HEK293 (cell line): Measurements from ENCODE around the gene BEGAIN.

Source experiments
- ATF2 ChIP-seq: fragments of 450-650 bp; formaldehyde crosslinking; IDR thresholded peaks from 2 replicates; pipeline ENCODE4 v1.5.1; 2016; ENCODE audit warnings: missing biosample characterization, missing genetic modification characterization, low read depth
- BCL11A ChIP-seq: fragments of 450-650 bp; formaldehyde crosslinking; IDR thresholded peaks from 2 replicates; pipeline ENCODE4 v1.5.1; 2016; ENCODE audit warnings: low read depth, missing biosample characterization, missing genetic modification characterization
- GFI1B ChIP-seq: fragments of 450-650 bp; formaldehyde crosslinking; IDR thresholded peaks from 2 replicates; pipeline ENCODE4 v1.5.1; 2016; ENCODE audit warnings: missing biosample characterization, missing genetic modification characterization
- GLI4 ChIP-seq: fragments of 450-650 bp; formaldehyde crosslinking; IDR thresholded peaks from 2 replicates; pipeline ENCODE4 v1.5.1; 2016; ENCODE audit warnings: missing biosample characterization, missing genetic modification characterization
- HOXC10 ChIP-seq: sonication (generic); formaldehyde crosslinking; IDR thresholded peaks from 2 replicates; pipeline ENCODE4 v1.8.1; 2023; ENCODE audit warnings: mild to moderate bottlenecking, missing genetic modification reagents
- KLF10 ChIP-seq: fragments of 450-650 bp; IDR thresholded peaks from 2 replicates; pipeline ENCODE4 v1.5.1; 2018; ENCODE audit warnings: missing biosample characterization, mild to moderate bottlenecking, missing genetic modification characterization
- KLF9 ChIP-seq: fragments of 450-650 bp; formaldehyde crosslinking; IDR thresholded peaks from 2 replicates; pipeline ENCODE4 v1.5.1; 2016; ENCODE audit warnings: missing biosample characterization, missing genetic modification characterization, low read depth
- OVOL3 ChIP-seq: fragments of 450-650 bp; formaldehyde crosslinking; IDR thresholded peaks from 2 replicates; pipeline ENCODE4 v1.5.1; 2016; ENCODE audit warnings: missing biosample characterization, missing genetic modification characterization
- SCRT1 ChIP-seq: fragments of 450-650 bp; formaldehyde crosslinking; IDR thresholded peaks from 2 replicates; pipeline ENCODE4 v1.5.1; 2016; ENCODE audit warnings: missing biosample characterization, missing genetic modification characterization, borderline replicate concordance
- TRIM28 ChIP-seq: IDR thresholded peaks from 2 replicates; pipeline ENCODE4 v1.6.1; 2011; ENCODE audit warnings: low read length, control low read depth, borderline replicate concordance
- WT1 ChIP-seq: fragments of 450-650 bp; formaldehyde crosslinking; IDR thresholded peaks from 2 replicates; pipeline ENCODE4 v1.5.1; 2016; ENCODE audit warnings: missing biosample characterization, missing genetic modification characterization
- YY1 ChIP-seq: fragments of 450-650 bp; formaldehyde crosslinking; IDR thresholded peaks from 2 replicates; pipeline ENCODE4 v1.5.1; 2018; ENCODE audit warnings: missing biosample characterization, missing genetic modification characterization
- ZBTB8A ChIP-seq: fragments of 450-650 bp; formaldehyde crosslinking; IDR thresholded peaks from 2 replicates; pipeline ENCODE4 v1.5.1; 2016; ENCODE audit warnings: missing biosample characterization, missing genetic modification characterization
- ZFP3 ChIP-seq: fragments of 450-650 bp; formaldehyde crosslinking; IDR thresholded peaks from 2 replicates; pipeline ENCODE4 v1.5.1; 2016; ENCODE audit warnings: low read depth, missing biosample characterization, missing genetic modification characterization
- ZNF114 ChIP-seq: fragments of 450-650 bp; formaldehyde crosslinking; IDR thresholded peaks from 2 replicates; pipeline ENCODE4 v1.5.0; 2017; ENCODE audit warnings: missing biosample characterization, missing genetic modification characterization
- ZNF169 ChIP-seq: fragments of 450-650 bp; formaldehyde crosslinking; IDR thresholded peaks from 2 replicates; pipeline ENCODE4 v1.5.1; 2016; ENCODE audit warnings: missing biosample characterization, missing genetic modification characterization
- ZNF18 ChIP-seq: fragments of 450-650 bp; formaldehyde crosslinking; IDR thresholded peaks from 2 replicates; pipeline ENCODE4 v1.5.1; 2016; ENCODE audit warnings: missing biosample characterization, missing genetic modification characterization
- ZNF184 ChIP-seq: fragments of 450-650 bp; IDR thresholded peaks from 2 replicates; pipeline ENCODE4 v1.5.1; 2018; ENCODE audit warnings: missing biosample characterization, mild to moderate bottlenecking, missing genetic modification characterization
- ZNF211 ChIP-seq: fragments of 450-650 bp; formaldehyde crosslinking; IDR thresholded peaks from 2 replicates; pipeline ENCODE4 v1.5.1; 2016; ENCODE audit warnings: low read depth, missing biosample characterization, missing genetic modification characterization
- ZNF239 ChIP-seq: fragments of 450-650 bp; formaldehyde crosslinking; IDR thresholded peaks from 2 replicates; pipeline ENCODE4 v1.5.1; 2016; ENCODE audit warnings: missing biosample characterization, missing genetic modification characterization
- ZNF24 ChIP-seq: fragments of 450-650 bp; formaldehyde crosslinking; IDR thresholded peaks from 2 replicates; pipeline ENCODE4 v1.5.1; 2016; ENCODE audit warnings: missing biosample characterization, missing genetic modification characterization
- ZNF266 ChIP-seq: fragments of 450-650 bp; formaldehyde crosslinking; IDR thresholded peaks from 2 replicates; pipeline ENCODE4 v1.5.1; 2016; ENCODE audit warnings: missing biosample characterization, missing genetic modification characterization, low read depth
- ZNF366 ChIP-seq: fragments of 450-650 bp; formaldehyde crosslinking; conservative IDR thresholded peaks from 2 replicates; pipeline ENCODE4 v1.5.1; 2016; ENCODE audit warnings: missing biosample characterization, missing genetic modification characterization
- ZNF423 ChIP-seq: fragments of 450-650 bp; formaldehyde crosslinking; IDR thresholded peaks from 2 replicates; pipeline ENCODE4 v1.5.1; 2016; ENCODE audit warnings: missing biosample characterization, missing genetic modification characterization
- ZNF514 ChIP-seq: fragments of 450-650 bp; formaldehyde crosslinking; IDR thresholded peaks from 2 replicates; pipeline ENCODE4 v1.5.1; 2016; ENCODE audit warnings: missing biosample characterization, missing genetic modification characterization
- ZNF549 ChIP-seq: fragments of 450-650 bp; IDR thresholded peaks from 2 replicates; pipeline ENCODE4 v1.5.1; 2018; ENCODE audit warnings: missing biosample characterization, missing genetic modification characterization, mild to moderate bottlenecking, inconsistent platforms, moderate library complexity
- ZNF555 ChIP-seq: fragments of 450-650 bp; formaldehyde crosslinking; conservative IDR thresholded peaks from 2 replicates; pipeline ENCODE4 v1.5.1; 2017; ENCODE audit warnings: missing biosample characterization, mild to moderate bottlenecking, missing genetic modification characterization, inconsistent platforms
- ZNF596 ChIP-seq: fragments of 450-650 bp; IDR thresholded peaks from 2 replicates; pipeline ENCODE4 v1.5.0; 2018; ENCODE audit warnings: missing biosample characterization, mild to moderate bottlenecking, missing genetic modification characterization, moderate library complexity
- ZNF704 ChIP-seq: fragments of 450-650 bp; formaldehyde crosslinking; IDR thresholded peaks from 2 replicates; pipeline ENCODE4 v1.5.1; 2016; ENCODE audit warnings: missing biosample characterization, missing genetic modification characterization
- ZNF707 ChIP-seq: fragments of 450-650 bp; formaldehyde crosslinking; IDR thresholded peaks from 2 replicates; pipeline ENCODE4 v1.5.1; 2016; ENCODE audit warnings: missing biosample characterization, missing genetic modification characterization
- ZNF785 ChIP-seq: fragments of 450-650 bp; formaldehyde crosslinking; IDR thresholded peaks from 2 replicates; pipeline ENCODE4 v1.5.1; 2016; ENCODE audit warnings: missing biosample characterization, missing genetic modification characterization
- ZSCAN30 ChIP-seq: fragments of 450-650 bp; IDR thresholded peaks from 2 replicates; pipeline ENCODE4 v1.5.1; 2018; ENCODE audit warnings: missing biosample characterization, mild to moderate bottlenecking, missing genetic modification characterization, moderate library complexity
- TF ChIP-seq, protein P1 (sequence below): fragments of 450-650 bp; formaldehyde crosslinking; IDR thresholded peaks from 2 replicates; pipeline ENCODE4 v1.5.1; 2016; ENCODE audit warnings: missing biosample characterization, missing genetic modification characterization
- TF ChIP-seq, protein P2 (sequence below): fragments of 450-650 bp; formaldehyde crosslinking; IDR thresholded peaks from 2 replicates; pipeline ENCODE4 v1.5.1; 2016; ENCODE audit warnings: missing biosample characterization, missing genetic modification characterization
- TF ChIP-seq, protein P3 (sequence below): fragments of 450-650 bp; formaldehyde crosslinking; IDR thresholded peaks from 2 replicates; pipeline ENCODE4 v1.5.1; 2016; ENCODE audit warnings: missing biosample characterization, missing genetic modification characterization

BEGAIN gene

DNA sequence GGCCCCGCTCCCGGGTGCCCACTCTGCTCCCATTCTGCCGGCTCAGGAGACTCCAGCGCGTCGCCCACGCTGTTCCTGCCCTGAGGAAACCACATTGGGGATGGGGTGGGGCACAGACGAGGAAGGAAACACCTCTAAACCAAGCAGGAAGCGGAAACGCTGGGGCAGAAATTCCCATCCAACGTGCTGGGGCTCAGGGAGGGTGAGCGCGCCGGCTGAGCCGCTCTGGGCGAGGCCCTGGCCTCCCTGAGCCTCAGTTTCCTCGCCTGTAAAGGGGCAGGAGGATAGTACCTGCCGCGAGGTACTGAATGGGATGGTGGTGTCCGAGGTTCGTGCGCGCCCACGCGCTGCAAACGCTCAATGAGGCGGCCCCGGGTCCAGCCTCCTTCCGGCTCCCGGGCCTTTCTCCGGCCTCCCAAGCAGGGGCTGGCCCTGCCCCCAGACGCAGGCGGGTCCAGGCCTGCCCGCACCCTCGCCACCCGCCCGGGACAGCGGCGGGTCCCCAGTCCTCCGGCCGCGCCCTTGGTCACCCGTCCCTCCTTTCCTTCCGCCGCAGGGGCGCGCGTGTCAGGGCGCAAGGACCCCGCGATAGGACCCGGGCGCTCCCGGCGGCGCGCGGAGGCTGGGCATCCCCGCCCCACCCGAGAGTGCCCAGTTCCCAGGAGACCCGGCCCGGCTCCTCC is 673 bp downstream of the BEGAIN start (continued):
- TF ChIP-seq ZNF211 (tag by site-specific recombination) (no peak), ZBTB8A (tag by site-specific recombination) (peak; percentile 85), ZNF266 (tag by site-specific recombination) (no peak), ATF2 (tag by site-specific recombination) (no peak), ZNF707 (tag by site-specific recombination) (no peak), KLF10 (peak; percentile 60; the same call in 1 of the 2 replicates), ZNF596 (tag by site-specific recombination) (no peak), ZNF514 (tag by site-specific recombination) (no peak), ZNF555 (tag by site-specific recombination) (no peak), ZNF785 (no peak), OVOL3 (tag by site-specific recombination) (no peak), BCL11A (tag by site-specific recombination) (0 out of 2 replicates have a peak, but pooled peaks have one; percentile 27), ZNF24 (tag by site-specific recombination) (no peak; the same call in 1 of the 2 replicates), ZNF114 (tag by site-specific recombination) (no peak), ZNF549 (tag by site-specific recombination) (no peak), ZNF18 (tag by site-specific recombination) (no peak), SCRT1 (tag by site-specific recombination) (no peak), ZNF423 (tag by site-specific recombination) (peak; percentile 58; the same call in 1 of the 2 replicates), TRIM28 (no peak), ZNF366 (no peak), GLI4 (tag by site-specific recombination) (no peak), ZNF704 (tag by site-specific recombination) (no peak), GFI1B (tag by site-specific recombination) (no peak), ZNF169 (no peak), YY1 (tag by site-specific recombination) (peak; percentile 32; the same call in 1 of the 2 replicates), KLF9 (tag by site-specific recombination) (no peak), WT1 (tag by site-specific recombination) (no peak; the same call in 1 of the 2 replicates), ZNF184 (0 out of 2 replicates have a peak, but pooled peaks have one; percentile 20), ZNF239 (no peak), ZFP3 (tag by site-specific recombination) (no peak), ZSCAN30 (peak; percentile 62; the same call in 1 of the 2 replicates), HOXC10 (CRISPR knock-in tag) (no peak)
- TF ChIP-seq, protein P1, sequence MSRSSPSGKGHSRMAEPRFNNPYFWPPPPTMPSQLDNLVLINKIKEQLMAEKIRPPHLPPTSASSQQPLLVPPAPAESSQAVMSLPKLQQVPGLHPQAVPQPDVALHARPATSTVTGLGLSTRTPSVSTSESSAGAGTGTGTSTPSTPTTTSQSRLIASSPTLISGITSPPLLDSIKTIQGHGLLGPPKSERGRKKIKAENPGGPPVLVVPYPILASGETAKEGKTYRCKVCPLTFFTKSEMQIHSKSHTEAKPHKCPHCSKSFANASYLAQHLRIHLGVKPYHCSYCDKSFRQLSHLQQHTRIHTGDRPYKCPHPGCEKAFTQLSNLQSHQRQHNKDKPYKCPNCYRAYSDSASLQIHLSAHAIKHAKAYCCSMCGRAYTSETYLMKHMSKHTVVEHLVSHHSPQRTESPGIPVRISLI (tag by site-specific recombination), result no peak
- TF ChIP-seq, protein P2, sequence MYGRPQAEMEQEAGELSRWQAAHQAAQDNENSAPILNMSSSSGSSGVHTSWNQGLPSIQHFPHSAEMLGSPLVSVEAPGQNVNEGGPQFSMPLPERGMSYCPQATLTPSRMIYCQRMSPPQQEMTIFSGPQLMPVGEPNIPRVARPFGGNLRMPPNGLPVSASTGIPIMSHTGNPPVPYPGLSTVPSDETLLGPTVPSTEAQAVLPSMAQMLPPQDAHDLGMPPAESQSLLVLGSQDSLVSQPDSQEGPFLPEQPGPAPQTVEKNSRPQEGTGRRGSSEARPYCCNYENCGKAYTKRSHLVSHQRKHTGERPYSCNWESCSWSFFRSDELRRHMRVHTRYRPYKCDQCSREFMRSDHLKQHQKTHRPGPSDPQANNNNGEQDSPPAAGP, result peak; percentile 92
- TF ChIP-seq, protein P3, sequence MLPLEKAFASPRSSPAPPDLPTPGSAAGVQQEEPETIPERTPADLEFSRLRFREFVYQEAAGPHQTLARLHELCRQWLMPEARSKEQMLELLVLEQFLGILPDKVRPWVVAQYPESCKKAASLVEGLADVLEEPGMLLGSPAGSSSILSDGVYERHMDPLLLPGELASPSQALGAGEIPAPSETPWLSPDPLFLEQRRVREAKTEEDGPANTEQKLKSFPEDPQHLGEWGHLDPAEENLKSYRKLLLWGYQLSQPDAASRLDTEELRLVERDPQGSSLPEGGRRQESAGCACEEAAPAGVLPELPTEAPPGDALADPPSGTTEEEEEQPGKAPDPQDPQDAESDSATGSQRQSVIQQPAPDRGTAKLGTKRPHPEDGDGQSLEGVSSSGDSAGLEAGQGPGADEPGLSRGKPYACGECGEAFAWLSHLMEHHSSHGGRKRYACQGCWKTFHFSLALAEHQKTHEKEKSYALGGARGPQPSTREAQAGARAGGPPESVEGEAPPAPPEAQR, result no peak
